HepG2 (cell line): ENCODE data around the gene CRAMP1. TPM values are rescaled to one million over a fixed set of nuclear protein-coding genes. Genes with fewer than 3 reads are reported as not detected.

ENCODE experiments used
- ATAC-seq: fragments of 200-7000 bp; cut with Tn5 transposase; 3 replicates; pipeline ENCODE4 v1.9.1; 2020; ENCODE audit warnings: mild to moderate bottlenecking, moderate library complexity
- BruUV-seq: library from RNA; stranded (reverse); fragments of 400-500 nt; replicated peaks from 2 replicates; lab custom pipeline; 2021; lab: Mats Ljungman, UMichigan
- CTCF ChIA-PET: fragments of 300-600 bp; formaldehyde crosslinking; extraction: SDS; loops from one replicate; lab custom pipeline; 2021; ENCODE audit warnings: low total read pairs, inconsistent platforms, low intra/inter-chr PET ratio; lab: Yijun Ruan, JAX
- POLR2A ChIA-PET: fragments of 350-600 bp; sonication (Branson Sonifier 250); formaldehyde crosslinking; loops from one replicate; lab custom pipeline; 2020; ENCODE audit warnings: antibody characterized with exemption, inconsistent platforms; lab: Yijun Ruan, JAX
- DNase-seq: peaks from one replicate; pipeline ENCODE4 v3.0.0-alpha.2; 2015; ENCODE audit warnings: low spot score
- FAIRE-seq: peaks from 3 replicates; lab custom pipeline; 2011; peaks lifted over from hg19 to GRCh38; lab: Jason Lieb, UNC
- H2AFZ ChIP-seq: one replicate; pipeline ENCODE4 v1.6.1; 2011; ENCODE audit warnings: low read length, inconsistent platforms
- H3K27ac ChIP-seq: fragments of 300-600 bp; 3 replicates; pipeline ENCODE4 v1.8.0; 2011; ENCODE audit warnings: mixed run types, mild to moderate bottlenecking, mixed read lengths, low read length, inconsistent platforms; ENCODE audit not compliant: insufficient read depth; ENCODE audit errors: extremely low read length
- H3K27me3 ChIP-seq, 2 experiments: fragments of 200-600 bp in 1 of 2; 2 replicates in 1 of 2; 3 replicates in 1 of 2; pipeline versions ENCODE4 v1.6.0 to v1.8.0; 2011; ENCODE audit warnings: low read length in 2 of 2, mild to moderate bottlenecking in 2 of 2, moderate library complexity in 2 of 2, inconsistent platforms in 1 of 2; ENCODE audit not compliant: insufficient read depth in 2 of 2, control insufficient read depth in 1 of 2
- H3K36me3 ChIP-seq, 2 experiments: fragments of 200-600 bp in 1 of 2; replicated peaks in 1 of 2; 2 replicates in 1 of 2; 3 replicates in 1 of 2; pipeline versions ENCODE4 v1.5.1 to v1.8.0; 2011; ENCODE audit warnings: low read length in 2 of 2, inconsistent platforms in 1 of 2; ENCODE audit not compliant: insufficient read depth in 2 of 2, control insufficient read depth in 1 of 2
- H3K4me1 ChIP-seq: 2 replicates; pipeline ENCODE4 v1.5.1; 2012; ENCODE audit warnings: low read length, inconsistent platforms; ENCODE audit not compliant: insufficient read depth
- H3K4me2 ChIP-seq: 2 replicates; pipeline ENCODE4 v1.6.0; 2011; ENCODE audit warnings: low read depth, low read length, inconsistent platforms
- H3K4me3 ChIP-seq, 3 experiments: fragments of 200-600 bp in 1 of 3; sonication (generic), shearing (Covaris generic) in 1 of 3; replicated peaks in 1 of 3; 2 replicates each; pipeline ENCODE4 v1.5.1; 2011 to 2016; ENCODE audit warnings: low read length in 3 of 3, inconsistent platforms in 2 of 3, low read depth in 2 of 3, mild to moderate bottlenecking in 2 of 3, control low read depth in 1 of 3, mixed read lengths in 1 of 3; ENCODE audit not compliant: insufficient read depth in 1 of 3
- H3K79me2 ChIP-seq: one replicate; pipeline ENCODE4 v1.6.1; 2011; ENCODE audit warnings: low read length, inconsistent platforms; ENCODE audit not compliant: insufficient read depth
- H3K9ac ChIP-seq: 2 replicates; pipeline ENCODE4 v1.6.0; 2011; ENCODE audit warnings: mild to moderate bottlenecking, low read depth, low read length, inconsistent platforms; ENCODE audit not compliant: insufficient read depth
- H3K9me3 ChIP-seq: 2 replicates; pipeline ENCODE4 v1.5.1; 2012; ENCODE audit warnings: mild to moderate bottlenecking, low read length
- H4K20me1 ChIP-seq: 2 replicates; pipeline ENCODE4 v1.6.0; 2011; ENCODE audit warnings: inconsistent platforms, mild to moderate bottlenecking, low read length, moderate library complexity; ENCODE audit not compliant: insufficient read depth
- ARID2 ChIP-seq: sonication (generic); formaldehyde crosslinking; IDR thresholded peaks from 2 replicates; pipeline ENCODE4 v1.8.1; 2022; ENCODE audit warnings: mild to moderate bottlenecking, missing genetic modification reagents, borderline replicate concordance
- ATF6 ChIP-seq: sonication (generic); formaldehyde crosslinking; conservative IDR thresholded peaks from 2 replicates; pipeline ENCODE4 v1.4.0; 2020; ENCODE audit warnings: missing genetic modification reagents
- CAMTA2 ChIP-seq: sonication (generic); formaldehyde crosslinking; IDR thresholded peaks from 2 replicates; pipeline ENCODE4 v1.4.0; 2020; ENCODE audit warnings: mild to moderate bottlenecking, missing genetic modification reagents, borderline replicate concordance
- CEBPZ ChIP-seq: IDR thresholded peaks from 2 replicates; pipeline ENCODE4 v1.6.1; 2012; ENCODE audit warnings: low read length, improper control_type of control experiment
- CENPBD1 ChIP-seq: sonication (generic); formaldehyde crosslinking; IDR thresholded peaks from 2 replicates; pipeline ENCODE4 v1.8.0; 2022; ENCODE audit warnings: missing genetic modification reagents, low read depth, mild to moderate bottlenecking, borderline replicate concordance
- CREBL2 ChIP-seq: sonication (generic); formaldehyde crosslinking; IDR thresholded peaks from 2 replicates; pipeline ENCODE4 v1.8.1; 2023; ENCODE audit warnings: missing genetic modification reagents, mild to moderate bottlenecking, borderline replicate concordance
- E2F5 ChIP-seq: sonication (generic); formaldehyde crosslinking; conservative IDR thresholded peaks from 2 replicates; pipeline ENCODE4 v1.4.0; 2020; ENCODE audit warnings: missing genetic modification reagents
- EHMT2 ChIP-seq: fragments of 200-600 bp; sonication (generic); IDR thresholded peaks from 2 replicates; pipeline ENCODE4 v1.7.0; 2017; ENCODE audit warnings: antibody characterized with exemption, low read depth, low read length, borderline replicate concordance
- MED8 ChIP-seq: sonication (generic); formaldehyde crosslinking; IDR thresholded peaks from 2 replicates; pipeline ENCODE4 v1.8.1; 2023; ENCODE audit warnings: mild to moderate bottlenecking, missing genetic modification reagents; ENCODE audit not compliant: insufficient replicate concordance
- MIER2 ChIP-seq: IDR thresholded peaks from 2 replicates; pipeline ENCODE4 v1.6.1; 2016; ENCODE audit warnings: missing biosample characterization, missing genetic modification reagents
- NFRKB ChIP-seq: fragments of 450-650 bp; IDR thresholded peaks from 2 replicates; pipeline ENCODE4 v1.6.1; 2017
- NR2F6 ChIP-seq, 2 experiments: IDR thresholded peaks; 2 replicates each; pipeline ENCODE4 v1.6.1; 2016; ENCODE audit warnings: antibody characterized with exemption in 1 of 2, mild to moderate bottlenecking in 1 of 2
- ZFP90 ChIP-seq: sonication (generic); formaldehyde crosslinking; IDR thresholded peaks from 2 replicates; pipeline ENCODE4 v1.8.0; 2022; ENCODE audit warnings: missing genetic modification reagents, mild to moderate bottlenecking, inconsistent platforms, borderline replicate concordance
- ZKSCAN1 ChIP-seq: fragments of 150-350 bp; IDR thresholded peaks from 2 replicates; pipeline ENCODE4 v1.6.1; 2014; ENCODE audit warnings: low read length
- ZNF430 ChIP-seq: sonication (generic); formaldehyde crosslinking; IDR thresholded peaks from 2 replicates; pipeline ENCODE4 v1.9.0; 2021; ENCODE audit warnings: mild to moderate bottlenecking, missing genetic modification reagents
- ZNF44 ChIP-seq: sonication (generic); formaldehyde crosslinking; IDR thresholded peaks from 2 replicates; pipeline ENCODE4 v1.5.1; 2020; ENCODE audit warnings: mild to moderate bottlenecking, missing genetic modification reagents
- ZNF891 ChIP-seq: sonication (generic); formaldehyde crosslinking; IDR thresholded peaks from 2 replicates; pipeline ENCODE4 v1.5.0; 2020; ENCODE audit warnings: mild to moderate bottlenecking, missing genetic modification reagents
- WGBS: methylation state at CpG from one replicate; pipeline ENCODE4 v1.1.6; 2017; ENCODE audit warnings: low lambda C conversion rate; 5-methylcytosine and 5-hydroxymethylcytosine counted together
- in situ Hi-C: cut with HindIII; loops from 2 replicates; pipeline ENCODE4 v1.10.0; 2017; ENCODE audit warnings: low pct_unique_long_range_greater_than_20kb; ENCODE audit not compliant: extremely low pct_ligation_motif_present
- intact Hi-C: fragments of 100-400 bp; cut with micrococcal nuclease; formaldehyde crosslinking; loops from one replicate; pipeline ENCODE4 v1.10.0; 2022; ENCODE audit not compliant: unreplicated experiment
- polyA plus RNA-seq, 8 experiments: library from polyadenylated mRNA; depleted of rRNA in 3 of 8; stranded (reverse) in 7 of 8; unstranded in 1 of 8; fragments of >200 nt; fragmentation: Illumina TruSeq in 4 of 8; extraction: Trizol in 4 of 8; gene quantifications; 2 replicates each; pipeline versions ENCODE4 v1.2.1 to v1.2.3, GENCODE V29; 2011 to 2016; ENCODE audit warnings: low read depth in 4 of 8, missing spikeins in 1 of 8, mixed read lengths in 1 of 8; ENCODE audit not compliant: insufficient read depth in 1 of 8
- total RNA-seq, 5 experiments: library from RNA; depleted of rRNA; stranded (reverse); fragments of >200 nt; fragmentation: Illumina TruSeq; extraction: Trizol; gene quantifications; 2 replicates each; pipeline ENCODE4 v1.2.3, GENCODE V29; 2016; ENCODE audit warnings: low read depth in 1 of 5

Gene CRAMP1
- total and polyA plus RNA-seq, 2 of the 13 experiments (the other 11 are each of a cell fraction or from before 2014, with no cell fraction given), result 6.8 to 9.7 TPM

- DNase-seq, result no peak
- H3K36me3 ChIP-seq, result peaks cover 27 to 70% of the 10 kb centered on the region in 2 experiments
- no peak overlapping the region for H3K4me2 ChIP-seq
- ATAC-seq, result no peak
- ChIA-PET CTCF (no interaction called here), POLR2A (no interaction called here)
- in situ Hi-C loops (no loop called here), intact Hi-C loops (no loop called here)
- WGBS, result 94% methylated on average over 18 of the region's 18 CpGs
- no peaks in the 10 kb centered on the region for H3K27me3 ChIP-seq
- H2AFZ ChIP-seq, result no peak overlapping the region
- TF ChIP-seq CENPBD1 (CRISPR knock-in tag), result no peak
- no peak for TF ChIP-seq ZNF44 (CRISPR knock-in tag)
- TF ChIP-seq NR2F6 (IDR thresholded peaks at IDR 0.05), result no peak
- TF ChIP-seq NR2F6 (CRISPR knock-in tag; IDR thresholded peaks at IDR 0.05), result no peak
- no peak for TF ChIP-seq ARID2 (CRISPR knock-in tag)
- no peak for TF ChIP-seq ATF6 (CRISPR knock-in tag)
- no peak for TF ChIP-seq MIER2 (CRISPR knock-in tag)
- TF ChIP-seq EHMT2, result no peak
- TF ChIP-seq ZNF430 (CRISPR knock-in tag), result no peak
- TF ChIP-seq MED8 (CRISPR knock-in tag), result no peak
- no peak for TF ChIP-seq CREBL2 (CRISPR knock-in tag)
- no peak for TF ChIP-seq ZFP90
- no peak for TF ChIP-seq ZKSCAN1
- no peak for TF ChIP-seq ZNF891
- no peak for TF ChIP-seq CEBPZ
- TF ChIP-seq NFRKB, result no peak
- TF ChIP-seq CAMTA2 (CRISPR knock-in tag), result no peak
- no peak for TF ChIP-seq E2F5 (CRISPR knock-in tag)
- peaks cover 6% of the 10 kb centered on the region for H4K20me1 ChIP-seq
- H3K4me1 ChIP-seq, result no peaks in the 10 kb centered on the region
- peaks cover 18% of the 10 kb centered on the region for H3K79me2 ChIP-seq
- FAIRE-seq, result no peak
- no peaks in the 10 kb centered on the region for H3K9me3 ChIP-seq
- no peak overlapping the region for H3K4me3 ChIP-seq
- no peak overlapping the region for H3K9ac ChIP-seq
- H3K27ac ChIP-seq, result no peak overlapping the region
- BruUV-seq, result no TSS peak
Measured at GRCh38 chr16:1631931-1632637, 19.9 kb downstream of the CRAMP1 start.
